ENCODE data around the gene GALNT1. TPM values are rescaled to one million over a fixed set of nuclear protein-coding genes. Genes with fewer than 3 reads are reported as not detected.

GALNT1 gene
- total RNA-seq, 1 experiment from 2014 or later: 105 TPM

- H3K4me1 Mint-ChIP-seq (ENCODE audit: low read depth, unreplicated experiment): no peaks in the 10 kb centered on the region
- TF ChIP-seq CTCF (IDR thresholded peaks at IDR 0.05; ENCODE audit: unreplicated experiment): no peak
- DNase-seq: no peak
- BruUV-seq (replicated peaks): no TSS peak
- intact Hi-C loops (cut with micrococcal nuclease; ENCODE audit: unreplicated experiment): loop anchor here (10.0 kb wide), 1 partner anchor 365 kb away; no protein-coding TSS in a partner anchor
- no peak overlapping the region for H3K4me3 Mint-ChIP-seq (ENCODE audit: low read depth, unreplicated experiment)
- CTCF ChIA-PET: no interaction called here
- H3K36me3 Mint-ChIP-seq (ENCODE audit: insufficient read depth, unreplicated experiment): no peaks in the 10 kb centered on the region
- peaks cover 5% of the 10 kb centered on the region for H3K9me3 Mint-ChIP-seq (ENCODE audit: low read depth, unreplicated experiment)
- H3K27ac Mint-ChIP-seq (ENCODE audit: unreplicated experiment): no peak overlapping the region
- peaks cover 2% of the 10 kb centered on the region for H3K27me3 Mint-ChIP-seq (ENCODE audit: unreplicated experiment)
Measured at GRCh38 chr18:35749701-35750100, 168.2 kb downstream of the GALNT1 start.

- H3K9me3 Mint-ChIP-seq (ENCODE audit: low read depth, unreplicated experiment): no peaks in the 10 kb centered on the region
- no peak for DNase-seq
- H3K36me3 Mint-ChIP-seq (ENCODE audit: insufficient read depth, unreplicated experiment): no peaks in the 10 kb centered on the region
- no peak overlapping the region for H3K4me3 Mint-ChIP-seq (ENCODE audit: low read depth, unreplicated experiment)
- no peak for TF ChIP-seq CTCF (IDR thresholded peaks at IDR 0.05; ENCODE audit: unreplicated experiment)
- no peaks in the 10 kb centered on the region for H3K4me1 Mint-ChIP-seq (ENCODE audit: low read depth, unreplicated experiment)
- CTCF ChIA-PET: no interaction called here
- intact Hi-C loops (cut with micrococcal nuclease; ENCODE audit: unreplicated experiment): loop anchor here (10.0 kb wide), 1 partner anchor 366 kb away; no protein-coding TSS in a partner anchor
- H3K27me3 Mint-ChIP-seq (ENCODE audit: unreplicated experiment): peaks cover 14% of the 10 kb centered on the region
- BruUV-seq (replicated peaks): no TSS peak
- H3K27ac Mint-ChIP-seq (ENCODE audit: unreplicated experiment): no peak overlapping the region
Measured at GRCh38 chr18:35750929-35751328, 169.4 kb downstream of the GALNT1 start.

GRCh38 chr18:35753306-35753910 lies 171.9 kb downstream of the GALNT1 start:
- Mint-ChIP-seq H3K36me3 (ENCODE audit: insufficient read depth, unreplicated experiment) (no peaks in the 10 kb centered on the region), H3K4me1 (ENCODE audit: low read depth, unreplicated experiment) (no peaks in the 10 kb centered on the region), H3K9me3 (ENCODE audit: low read depth, unreplicated experiment) (no peaks in the 10 kb centered on the region), H3K4me3 (ENCODE audit: low read depth, unreplicated experiment) (no peak overlapping the region), H3K27me3 (ENCODE audit: unreplicated experiment) (peaks cover 16% of the 10 kb centered on the region), H3K27ac (ENCODE audit: unreplicated experiment) (no peak overlapping the region)
- TF ChIP-seq CTCF (IDR thresholded peaks at IDR 0.05; ENCODE audit: unreplicated experiment): no peak
- no TSS peak for BruUV-seq (replicated peaks)
- DNase-seq: no peak
- CTCF ChIA-PET: no interaction called here
- intact Hi-C loops (cut with micrococcal nuclease; ENCODE audit: unreplicated experiment): loop anchor here (10.0 kb wide), 1 partner anchor 369 kb away; no protein-coding TSS in a partner anchor

- no peak overlapping the region for H3K4me3 Mint-ChIP-seq (ENCODE audit: low read depth, unreplicated experiment)
- no TSS peak for BruUV-seq (replicated peaks)
- CTCF ChIA-PET: no interaction called here
- H3K27me3 Mint-ChIP-seq (ENCODE audit: unreplicated experiment): peaks cover 22% of the 10 kb centered on the region
- intact Hi-C loops (cut with micrococcal nuclease; ENCODE audit: unreplicated experiment): loop anchor here (10.0 kb wide), 1 partner anchor 370 kb away; no protein-coding TSS in a partner anchor
- DNase-seq: no peak
- no peaks in the 10 kb centered on the region for H3K9me3 Mint-ChIP-seq (ENCODE audit: low read depth, unreplicated experiment)
- no peaks in the 10 kb centered on the region for H3K4me1 Mint-ChIP-seq (ENCODE audit: low read depth, unreplicated experiment)
- no peak for TF ChIP-seq CTCF (IDR thresholded peaks at IDR 0.05; ENCODE audit: unreplicated experiment)
- no peak overlapping the region for H3K27ac Mint-ChIP-seq (ENCODE audit: unreplicated experiment)
- no peaks in the 10 kb centered on the region for H3K36me3 Mint-ChIP-seq (ENCODE audit: insufficient read depth, unreplicated experiment)
Measured at GRCh38 chr18:35754464-35754863, 172.9 kb downstream of the GALNT1 start.
